ENCODE data around the gene CEACAM4. TPM values are rescaled to one million over a fixed set of nuclear protein-coding genes. Genes with fewer than 3 reads are reported as not detected.

CEACAM4 gene
- total RNA-seq, 4 donors from 2014 or later, result 1.1 to 2.9 TPM; not detected in 2

GRCh38 chr19:41577833-41578232 is 49.0 kb downstream of the CEACAM4 start:
- peaks cover 0 to 24% (median 14%) of the 10 kb centered on the region in 3 donors for H3K9me3 ChIP-seq
- no peak overlapping the region for H3K27ac ChIP-seq
- intact Hi-C loops (cut with DNase I), result no loop called here
- H3K36me3 ChIP-seq, result no peaks in the 10 kb centered on the region
- no peak for TF ChIP-seq POLR2A (IDR thresholded peaks at IDR 0.05)
- TF ChIP-seq, protein P1, sequence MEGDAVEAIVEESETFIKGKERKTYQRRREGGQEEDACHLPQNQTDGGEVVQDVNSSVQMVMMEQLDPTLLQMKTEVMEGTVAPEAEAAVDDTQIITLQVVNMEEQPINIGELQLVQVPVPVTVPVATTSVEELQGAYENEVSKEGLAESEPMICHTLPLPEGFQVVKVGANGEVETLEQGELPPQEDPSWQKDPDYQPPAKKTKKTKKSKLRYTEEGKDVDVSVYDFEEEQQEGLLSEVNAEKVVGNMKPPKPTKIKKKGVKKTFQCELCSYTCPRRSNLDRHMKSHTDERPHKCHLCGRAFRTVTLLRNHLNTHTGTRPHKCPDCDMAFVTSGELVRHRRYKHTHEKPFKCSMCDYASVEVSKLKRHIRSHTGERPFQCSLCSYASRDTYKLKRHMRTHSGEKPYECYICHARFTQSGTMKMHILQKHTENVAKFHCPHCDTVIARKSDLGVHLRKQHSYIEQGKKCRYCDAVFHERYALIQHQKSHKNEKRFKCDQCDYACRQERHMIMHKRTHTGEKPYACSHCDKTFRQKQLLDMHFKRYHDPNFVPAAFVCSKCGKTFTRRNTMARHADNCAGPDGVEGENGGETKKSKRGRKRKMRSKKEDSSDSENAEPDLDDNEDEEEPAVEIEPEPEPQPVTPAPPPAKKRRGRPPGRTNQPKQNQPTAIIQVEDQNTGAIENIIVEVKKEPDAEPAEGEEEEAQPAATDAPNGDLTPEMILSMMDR (IDR thresholded peaks at IDR 0.05), result no peak
- peaks cover 0 to 12% (median 0%) of the 10 kb centered on the region in 4 donors for H3K27me3 ChIP-seq
- no peak overlapping the region for H3K4me3 ChIP-seq
- no peaks in the 10 kb centered on the region for H3K4me1 ChIP-seq
- WGBS, 2 donors, result 78 to 85% methylated on average over 1 of the region's 2 CpGs
- DNase-seq, result no peak

DNA sequence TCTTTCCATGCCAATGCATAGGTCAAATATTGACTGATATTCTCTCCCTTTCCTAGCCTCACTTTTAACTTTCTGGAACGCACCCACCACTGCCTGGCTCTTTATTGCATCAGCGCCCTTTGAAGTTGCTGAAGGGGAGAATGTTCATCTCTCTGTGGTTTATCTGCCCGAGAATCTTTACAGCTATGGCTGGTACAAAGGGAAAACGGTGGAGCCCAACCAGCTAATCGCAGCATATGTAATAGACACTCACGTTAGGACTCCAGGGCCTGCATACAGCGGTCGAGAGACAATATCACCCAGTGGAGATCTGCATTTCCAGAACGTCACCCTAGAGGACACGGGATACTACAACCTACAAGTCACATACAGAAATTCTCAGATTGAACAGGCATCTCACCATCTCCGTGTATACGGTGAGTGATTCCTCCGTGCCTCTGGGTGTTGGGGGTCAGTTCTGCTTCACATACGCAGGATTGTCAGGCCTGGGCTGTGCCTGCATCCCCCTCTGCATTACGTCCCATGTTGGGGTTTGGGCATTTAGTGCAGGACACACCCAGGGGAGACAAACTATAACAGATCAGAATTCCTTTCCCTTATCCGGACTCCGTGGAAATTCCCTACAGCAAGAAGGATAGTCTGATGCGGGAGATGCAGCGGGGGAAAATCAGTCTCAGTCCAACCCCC is 49.6 kb downstream of the CEACAM4 start:
- no peak for DNase-seq
- Histone ChIP-seq H3K36me3 (no peaks in the 10 kb centered on the region), H3K4me1 (no peaks in the 10 kb centered on the region), H3K27ac (no peak overlapping the region), H3K27me3 (peaks cover 0 to 18% (median 0%) of the 10 kb centered on the region in 4 donors), H3K4me3 (no peak overlapping the region), H3K9me3 (peaks cover 0 to 18% (median 14%) of the 10 kb centered on the region in 3 donors)
- WGBS, 2 donors, result 77 to 79% methylated on average over 14 to 19 of the region's 19 CpGs
- intact Hi-C loops (cut with DNase I), result no loop called here
- TF ChIP-seq, protein P1 (IDR thresholded peaks at IDR 0.05), result no peak
- TF ChIP-seq POLR2A (IDR thresholded peaks at IDR 0.05), result no peak

- Histone ChIP-seq H3K36me3 (no peaks in the 10 kb centered on the region), H3K4me1 (no peaks in the 10 kb centered on the region), H3K27me3 (peaks cover 0 to 30% (median 0%) of the 10 kb centered on the region in 4 donors), H3K4me3 (peak within 1 kb of the TSS in 1 of 4 donors; percentile 37), H3K9me3 (peaks cover 0 to 6% (median 2%) of the 10 kb centered on the region in 3 donors), H3K27ac (peak within 1 kb of the TSS in 2 of 4 donors; percentile 40 to 42)
- TF ChIP-seq, protein P1 (IDR thresholded peaks at IDR 0.05), result no peak
- peak in 1 of 4 donors; percentile 46 for TF ChIP-seq POLR2A (IDR thresholded peaks at IDR 0.05)
- DNase-seq, result no peak
- 28 to 33% methylated on average over 4 of the region's 4 CpGs for WGBS, 2 donors
- intact Hi-C loops (cut with DNase I), result no loop called here
Measured at GRCh38 chr19:41575998-41576397, 50.9 kb downstream of the CEACAM4 start, which contains the start of gene CEACAM21. Gene CEACAM21 (plus strand): TSS chr19:41576166. CDS start chr19:41576275, 109 bp downstream.

GRCh38 chr19:41570639-41571112 is 56.2 kb downstream of the CEACAM4 start:
- Histone ChIP-seq H3K4me3 (no peak overlapping the region), H3K36me3 (no peaks in the 10 kb centered on the region), H3K9me3 (peaks cover 0 to 3% (median 0%) of the 10 kb centered on the region in 3 donors), H3K27me3 (peaks cover 0 to 77% (median 2%) of the 10 kb centered on the region in 4 donors), H3K4me1 (peaks cover 0 to 4% (median 0%) of the 10 kb centered on the region in 3 donors), H3K27ac (no peak overlapping the region)
- TF ChIP-seq POLR2A (IDR thresholded peaks at IDR 0.05), result no peak
- TF ChIP-seq, protein P1 (IDR thresholded peaks at IDR 0.05), result peak; percentile 71 to 85 (median 76)
- no peak for DNase-seq
- WGBS, 2 donors, result 2% methylated on average over 7 of the region's 7 CpGs; no CpG with 5 or more reads in 1 of the 2 donors
- intact Hi-C loops (cut with DNase I), result no loop called here

- DNase-seq, result no peak
- intact Hi-C loops (cut with DNase I), result no loop called here
- WGBS, 2 donors, result 43% methylated on average over 1 of the region's 3 CpGs; no CpG with 5 or more reads in 1 of the 2 donors
- Histone ChIP-seq H3K27ac (no peak overlapping the region), H3K4me3 (no peak overlapping the region), H3K9me3 (peaks cover 0 to 3% (median 0%) of the 10 kb centered on the region in 3 donors), H3K4me1 (peaks cover 0 to 5% (median 0%) of the 10 kb centered on the region in 3 donors), H3K27me3 (peaks cover under 1 to 78% (median 5%) of the 10 kb centered on the region in 4 donors), H3K36me3 (no peaks in the 10 kb centered on the region)
- TF ChIP-seq POLR2A (IDR thresholded peaks at IDR 0.05), result no peak
- TF ChIP-seq, protein P1 (IDR thresholded peaks at IDR 0.05), result no peak
Measured at GRCh38 chr19:41570179-41570578, 56.7 kb downstream of the CEACAM4 start.

Data from esophagus squamous epithelium (tissue), 5 donors.